Activated effector memory CD4-positive, alpha-beta T cell treated with Interleukin-2 at 50 U/mL for 16 hours (primary cell): Measurements from ENCODE around the gene PCA3.

Experiments
- DNase-seq: peaks from one replicate; pipeline ENCODE4 v3.0.0-alpha.2; 2020

PCA3 gene

DNA sequence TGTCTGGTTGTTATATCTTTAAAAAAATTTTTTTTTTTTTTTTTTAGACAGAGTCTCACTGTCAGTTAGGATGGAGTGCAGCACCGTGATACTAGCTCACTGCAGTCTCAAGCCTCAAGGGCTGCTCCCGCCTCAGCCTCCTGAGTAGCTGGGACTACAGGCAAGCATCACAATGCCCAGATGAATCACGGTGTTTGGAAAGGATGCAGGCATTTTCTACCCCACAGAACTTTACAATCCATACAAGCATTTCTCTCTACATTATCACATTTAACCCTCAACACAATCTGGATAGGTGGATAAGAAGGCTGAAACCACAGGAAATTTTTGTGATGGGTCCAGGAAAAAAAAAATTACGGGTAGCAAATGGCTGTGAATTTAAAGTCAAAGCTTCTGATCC is 5.8 kb upstream of the PCA3 start:
- DNase-seq, result no peak

DNA sequence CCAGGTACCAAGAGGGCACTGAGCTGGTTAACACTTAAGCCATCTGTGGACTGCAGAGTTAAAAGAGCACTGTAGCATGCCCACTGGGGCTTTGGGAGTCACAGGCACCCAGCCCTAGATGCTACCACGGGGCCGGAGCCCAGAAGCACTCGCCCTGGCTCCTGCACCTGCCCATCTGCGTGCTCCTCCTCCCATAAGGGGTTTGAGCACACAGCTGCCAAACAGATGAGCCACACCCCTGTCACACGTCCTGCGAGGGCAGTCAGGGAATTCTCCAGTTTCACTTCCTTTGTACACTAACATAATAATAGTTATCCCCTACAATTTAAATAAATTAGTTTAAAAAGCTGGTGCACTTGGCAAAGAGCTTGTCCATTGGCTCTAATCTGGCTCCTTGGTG is 4.5 kb upstream of the PCA3 start:
- DNase-seq, result no peak

DNA sequence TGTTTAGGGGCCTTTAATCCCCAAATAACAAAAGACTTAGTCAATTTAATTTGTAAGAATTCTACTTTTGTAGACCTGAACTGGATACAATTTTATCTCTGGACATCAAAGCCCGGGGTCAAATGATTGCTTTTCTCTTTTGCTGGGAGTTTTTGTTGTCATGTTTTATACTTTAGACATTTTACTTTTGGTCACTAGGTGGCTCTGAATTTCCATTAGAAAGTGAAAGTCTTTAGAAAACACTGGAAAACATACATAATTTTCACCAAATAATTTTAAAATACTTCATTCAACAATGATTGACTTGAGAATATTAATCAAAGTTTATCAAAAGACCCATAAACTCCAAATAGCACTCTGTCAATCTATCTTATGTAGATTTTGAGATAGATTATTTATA is 2.8 kb upstream of the PCA3 start:
- no peak for DNase-seq

DNA sequence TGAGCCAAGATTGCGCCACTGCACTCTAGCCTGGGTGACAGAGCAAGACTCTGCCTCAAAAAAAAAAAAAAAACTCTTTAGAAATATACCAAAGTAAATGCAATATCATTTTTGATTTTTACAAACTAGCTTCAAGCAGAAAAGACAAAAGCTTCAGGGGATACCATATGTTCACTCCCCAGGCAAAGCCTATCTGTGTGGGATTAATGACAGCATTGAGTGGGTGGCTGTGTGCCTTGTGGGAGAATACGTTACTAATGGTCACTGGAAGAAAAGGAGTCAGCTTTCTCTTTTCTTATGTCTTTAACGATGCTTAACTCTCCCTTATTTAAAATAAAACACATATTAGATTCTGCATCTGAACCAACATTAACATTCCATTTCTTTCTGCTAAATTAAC is 1.9 kb downstream of the PCA3 start:
- DNase-seq, result no peak

DNA sequence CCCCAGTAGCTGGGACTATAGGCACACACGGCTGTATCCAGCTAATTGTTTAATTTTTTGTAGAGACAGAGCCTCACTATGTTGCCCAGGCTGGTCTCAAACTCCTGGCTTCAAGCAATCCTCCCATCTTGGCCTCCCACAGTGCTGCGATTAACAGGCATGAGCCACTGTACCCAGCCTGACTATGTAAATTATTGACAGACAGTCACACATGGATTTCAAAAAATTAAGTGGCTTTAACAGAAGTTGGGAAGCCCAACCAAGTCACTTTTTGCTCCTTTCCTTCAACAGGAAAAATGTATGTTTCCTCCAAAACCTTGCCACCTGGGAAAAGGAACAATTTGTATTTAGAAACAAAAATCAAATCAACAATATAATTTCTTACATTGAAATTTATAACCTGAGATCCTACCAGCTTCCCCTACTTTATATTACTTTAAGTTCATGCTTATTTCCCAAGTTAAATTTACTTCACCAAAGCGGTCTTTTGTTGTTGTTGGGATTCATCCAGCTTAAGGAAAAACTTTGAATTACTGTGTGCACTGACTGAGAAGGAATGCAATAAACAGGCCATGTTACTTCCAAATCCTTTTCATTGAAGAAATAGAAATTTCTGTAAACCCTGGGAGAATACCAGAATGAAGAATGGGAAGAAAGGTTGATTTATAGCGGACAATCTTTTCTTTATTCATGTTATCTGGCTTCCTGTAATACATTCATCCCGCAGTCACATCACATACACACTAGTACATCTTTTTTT is 8.6 kb downstream of the PCA3 start:
- no peak for DNase-seq

DNA sequence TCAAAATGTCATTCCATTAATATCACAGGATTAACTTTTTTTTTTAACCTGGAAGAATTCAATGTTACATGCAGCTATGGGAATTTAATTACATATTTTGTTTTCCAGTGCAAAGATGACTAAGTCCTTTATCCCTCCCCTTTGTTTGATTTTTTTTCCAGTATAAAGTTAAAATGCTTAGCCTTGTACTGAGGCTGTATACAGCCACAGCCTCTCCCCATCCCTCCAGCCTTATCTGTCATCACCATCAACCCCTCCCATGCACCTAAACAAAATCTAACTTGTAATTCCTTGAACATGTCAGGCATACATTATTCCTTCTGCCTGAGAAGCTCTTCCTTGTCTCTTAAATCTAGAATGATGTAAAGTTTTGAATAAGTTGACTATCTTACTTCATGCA is 20.6 kb downstream of the PCA3 start:
- DNase-seq, result no peak

DNA sequence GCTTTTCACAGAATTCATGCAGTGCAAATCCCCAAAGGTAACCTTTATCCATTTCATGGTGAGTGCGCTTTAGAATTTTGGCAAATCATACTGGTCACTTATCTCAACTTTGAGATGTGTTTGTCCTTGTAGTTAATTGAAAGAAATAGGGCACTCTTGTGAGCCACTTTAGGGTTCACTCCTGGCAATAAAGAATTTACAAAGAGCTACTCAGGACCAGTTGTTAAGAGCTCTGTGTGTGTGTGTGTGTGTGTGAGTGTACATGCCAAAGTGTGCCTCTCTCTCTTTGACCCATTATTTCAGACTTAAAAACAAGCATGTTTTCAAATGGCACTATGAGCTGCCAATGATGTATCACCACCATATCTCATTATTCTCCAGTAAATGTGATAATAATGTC is 21.3 kb downstream of the PCA3 start:
- DNase-seq, result no peak

DNA sequence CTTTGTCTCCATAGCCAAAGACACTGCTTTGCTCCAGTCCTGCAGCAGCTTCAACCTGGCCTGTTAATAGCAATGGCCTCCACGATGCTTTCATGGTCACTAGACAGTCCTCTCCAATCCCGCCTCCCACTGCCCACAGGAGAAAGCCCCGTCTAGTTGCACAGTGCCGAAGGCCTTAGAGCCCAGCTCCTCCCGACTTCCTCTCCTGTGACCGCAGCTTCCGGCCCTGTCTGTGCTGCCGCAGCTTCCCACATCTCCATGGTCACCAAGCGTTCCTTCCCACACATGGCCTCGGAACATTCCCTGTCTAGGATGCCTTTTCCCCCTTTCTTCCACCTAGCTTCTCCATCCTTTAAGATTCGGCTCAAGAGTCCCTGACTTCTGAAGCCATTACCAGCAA is 23.4 kb downstream of the PCA3 start:
- DNase-seq, result no peak

DNA sequence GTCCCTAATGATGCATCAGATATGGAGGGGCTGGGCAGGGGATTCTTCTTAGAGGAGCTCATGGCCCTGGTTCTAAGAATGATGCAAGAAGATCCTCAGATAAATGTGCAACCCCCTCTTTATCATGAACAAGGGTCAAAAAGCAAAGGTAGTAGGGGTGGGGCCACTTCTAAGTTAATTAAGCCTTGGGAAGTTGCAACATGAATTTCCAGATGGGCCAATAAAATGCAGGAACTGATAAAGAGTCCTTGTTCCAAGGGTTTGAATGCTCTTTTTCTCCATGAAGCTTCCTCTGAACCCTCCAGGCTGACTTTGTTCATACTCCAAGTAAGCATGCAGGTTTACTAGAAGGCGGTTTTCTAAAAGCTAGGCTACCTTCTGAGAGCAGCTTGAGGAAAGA is 25.6 kb downstream of the PCA3 start:
- DNase-seq, result no peak

DNA sequence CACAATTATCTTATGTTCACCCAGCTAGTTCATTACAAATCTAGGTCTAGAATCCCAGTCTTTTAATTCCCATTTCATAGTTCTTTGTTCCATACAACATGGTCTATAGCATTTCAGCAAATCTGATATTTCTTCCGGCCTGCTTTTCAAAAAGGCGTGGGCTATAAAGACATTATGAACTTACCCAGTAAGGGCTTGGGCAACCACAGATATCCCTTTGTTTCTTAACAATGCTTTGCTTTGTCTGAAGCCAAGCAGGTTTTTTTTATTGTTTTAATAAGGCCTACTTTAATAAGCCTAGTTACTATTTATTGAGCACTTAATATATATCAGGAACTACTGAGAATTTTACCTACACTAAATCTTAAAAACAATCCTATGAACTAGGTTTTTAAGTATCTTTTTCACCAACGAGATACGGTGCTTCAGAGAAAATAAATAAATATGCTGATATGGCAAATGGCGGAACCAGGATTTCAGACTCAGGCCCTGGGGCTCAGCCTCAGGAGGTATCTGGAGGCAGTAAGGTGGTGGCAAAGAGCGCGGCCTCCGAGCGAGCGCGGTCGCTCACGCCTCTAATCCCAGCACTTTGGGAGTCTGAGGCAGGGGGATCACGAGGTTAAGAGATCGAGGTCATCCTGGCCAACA is 29.7 kb downstream of the PCA3 start:
- DNase-seq, result no peak

DNA sequence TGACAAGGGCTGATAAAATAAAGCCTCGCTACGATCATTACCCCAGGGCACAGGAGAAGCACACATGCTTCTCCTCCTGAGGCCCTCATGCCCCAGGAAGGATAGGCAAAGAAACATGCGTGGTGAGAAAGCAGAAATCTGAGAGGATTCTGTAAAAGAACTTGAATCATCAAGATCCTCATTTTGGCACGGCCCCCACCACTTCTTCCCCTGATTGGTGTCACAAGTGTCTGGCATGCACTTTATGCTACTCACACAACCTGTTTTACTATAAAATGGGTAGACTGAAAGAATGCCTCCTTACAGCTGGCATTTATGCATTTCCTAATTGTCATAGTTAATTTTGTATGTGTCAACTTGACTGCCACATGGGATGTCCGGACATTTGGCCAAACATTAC is 32.1 kb downstream of the PCA3 start:
- DNase-seq, result no peak

DNA sequence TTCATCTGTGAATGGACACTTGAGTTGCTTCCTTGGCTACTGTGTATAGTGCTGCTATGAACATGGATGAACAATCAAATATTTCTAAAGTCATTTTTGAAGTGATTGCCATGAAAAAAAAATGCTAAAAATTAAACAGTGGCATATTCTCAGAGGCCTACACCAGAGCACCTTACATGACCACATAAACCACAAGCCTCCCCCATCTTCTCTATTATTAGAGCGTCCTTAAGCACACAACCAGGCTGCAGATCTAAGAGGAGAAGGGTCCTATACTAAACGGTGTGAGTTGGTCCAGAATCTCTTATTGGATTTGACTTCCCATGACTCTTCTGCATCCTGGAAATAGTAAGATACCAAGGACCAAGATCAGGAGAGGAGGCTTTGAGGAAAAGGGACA is 34.3 kb downstream of the PCA3 start:
- no peak for DNase-seq

DNA sequence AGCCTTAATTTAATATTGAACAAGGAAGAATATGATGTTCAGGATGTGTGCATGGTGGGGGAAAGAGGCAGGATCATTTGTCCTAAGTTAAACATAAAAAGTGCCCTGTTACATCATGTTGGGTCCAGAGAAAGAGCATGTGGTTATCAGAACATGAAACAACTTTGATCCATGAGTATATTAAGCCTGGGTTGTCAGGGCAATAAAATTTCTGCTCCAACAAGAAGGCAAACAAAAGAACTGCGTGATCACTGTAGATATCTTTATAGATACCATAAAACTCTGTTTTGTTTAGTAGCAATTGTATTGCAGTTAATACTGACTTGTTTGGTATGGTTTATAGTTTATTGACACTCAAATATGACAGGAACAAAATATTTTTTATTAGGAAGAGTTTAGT is 35.2 kb downstream of the PCA3 start:
- no peak for DNase-seq

DNA sequence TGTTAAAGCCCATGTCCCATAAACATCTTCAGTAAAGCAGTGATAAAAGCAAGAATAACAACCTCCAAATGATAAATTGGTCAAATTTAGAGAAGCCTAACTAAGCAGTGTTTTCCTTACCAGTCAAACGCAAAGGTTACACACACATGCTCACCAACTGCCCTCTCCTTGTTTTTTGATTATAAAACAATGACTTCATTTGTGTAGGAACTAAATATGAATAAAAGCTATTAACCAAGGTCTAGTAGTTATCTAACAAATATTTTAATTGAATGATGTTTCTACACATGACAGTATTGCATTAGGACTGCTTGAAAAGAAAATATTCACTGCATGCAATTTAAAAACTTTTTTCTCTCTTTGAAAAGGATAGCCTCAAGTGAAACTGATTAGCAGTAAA is 36.7 kb downstream of the PCA3 start:
- no peak for DNase-seq

DNA sequence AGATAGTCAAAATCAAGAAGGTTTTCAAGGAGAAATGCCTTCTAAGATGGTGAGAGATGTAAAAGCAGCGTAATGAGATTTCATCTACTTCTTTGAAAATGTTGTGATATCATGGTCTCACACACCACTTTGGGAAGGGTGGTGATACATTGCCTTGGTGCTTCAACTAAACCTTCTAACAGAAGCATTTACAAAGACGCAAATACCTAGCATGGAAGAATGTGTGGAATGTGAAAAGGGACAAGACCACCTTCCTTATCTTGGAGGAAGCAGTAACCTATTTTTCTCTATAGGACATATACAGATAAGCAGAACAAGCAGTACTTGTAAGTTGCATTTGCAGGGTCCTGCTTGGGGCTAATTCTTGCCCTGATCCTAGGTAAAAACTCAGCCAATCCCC is 38.8 kb downstream of the PCA3 start:
- no peak for DNase-seq

DNA sequence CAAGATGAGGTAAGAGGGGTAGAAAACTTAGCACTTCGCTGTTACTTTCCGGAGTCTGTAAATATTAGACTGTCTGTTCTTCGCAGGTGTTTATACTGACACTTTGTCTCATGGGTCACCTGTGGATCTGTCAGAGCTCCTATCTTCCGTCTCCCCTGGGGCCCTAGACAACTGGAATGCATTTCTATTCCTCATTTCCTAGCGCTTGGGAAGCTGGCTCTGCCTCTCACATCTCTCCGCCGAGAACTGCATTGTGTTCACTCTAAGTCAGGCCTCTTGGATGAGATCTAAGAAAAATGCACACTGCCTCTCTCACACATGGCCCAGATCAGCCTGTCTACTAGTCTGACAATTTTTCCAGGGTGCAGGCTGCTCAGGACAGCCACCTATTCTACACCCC is 39.5 kb downstream of the PCA3 start:
- DNase-seq, result no peak

DNA sequence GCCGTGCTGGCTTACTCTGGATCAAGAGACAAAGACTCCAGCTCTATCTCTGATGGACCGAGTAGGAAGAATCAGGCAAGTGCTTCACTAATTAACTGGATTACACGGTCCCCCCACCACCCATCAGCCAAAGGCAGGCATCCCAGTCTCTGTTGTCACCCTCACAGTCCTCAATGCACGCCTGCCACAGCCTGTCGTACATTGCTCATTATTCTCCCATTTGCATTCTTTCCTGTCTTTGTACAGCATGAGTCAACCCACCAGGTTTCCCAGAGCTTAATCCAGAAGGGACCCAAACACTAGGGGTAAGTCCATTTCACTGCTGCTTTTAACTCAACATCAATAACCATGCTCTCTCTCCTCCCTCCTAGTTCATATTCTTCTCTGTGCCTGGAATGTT is 44.4 kb downstream of the PCA3 start:
- DNase-seq, result no peak

DNA sequence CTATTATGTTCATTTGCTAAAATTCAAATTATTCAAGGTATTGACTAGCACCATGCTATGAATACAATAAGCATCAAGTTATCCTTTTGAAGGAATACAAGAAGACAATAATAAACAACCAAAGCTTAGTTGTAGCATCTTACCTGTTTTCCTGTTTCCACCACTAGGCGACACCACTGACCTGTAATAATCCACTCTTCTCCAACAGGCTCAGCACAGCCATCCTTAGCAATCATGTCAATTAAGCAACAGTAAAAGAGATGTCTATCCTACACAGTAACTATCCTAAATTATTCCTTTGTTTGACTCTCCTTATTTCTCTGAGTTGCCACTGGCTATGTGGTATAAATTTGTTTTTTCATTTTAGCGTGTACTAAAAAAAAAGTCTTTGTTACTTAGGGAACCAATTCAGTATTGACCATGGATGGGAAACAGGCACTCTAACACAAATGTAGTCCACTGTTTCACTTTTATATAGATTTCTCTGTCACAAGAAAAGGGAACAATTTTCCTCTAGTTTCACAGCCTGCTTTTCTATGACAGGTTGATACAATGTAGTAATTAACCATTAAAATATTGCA is 46.2 kb downstream of the PCA3 start:
- DNase-seq, result no peak

DNA sequence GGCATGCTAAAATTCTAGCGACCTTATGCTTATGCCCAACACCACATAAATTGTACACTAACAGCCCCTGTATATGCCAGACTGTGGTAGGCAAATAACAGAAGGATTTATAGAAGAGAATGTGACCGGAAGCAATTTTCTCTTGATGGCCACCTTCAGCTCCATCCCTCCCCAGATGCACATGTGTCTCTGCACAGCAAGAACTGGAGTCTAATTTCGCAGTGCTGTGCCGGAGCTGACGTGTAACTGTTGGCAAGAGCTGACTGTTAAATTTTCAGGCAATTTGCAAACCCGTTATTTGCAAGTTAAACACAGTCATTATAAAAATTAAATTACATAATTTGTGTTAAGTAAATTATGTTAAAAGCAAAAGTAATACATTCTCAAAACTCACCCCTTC is 48.4 kb downstream of the PCA3 start:
- DNase-seq, result no peak

DNA sequence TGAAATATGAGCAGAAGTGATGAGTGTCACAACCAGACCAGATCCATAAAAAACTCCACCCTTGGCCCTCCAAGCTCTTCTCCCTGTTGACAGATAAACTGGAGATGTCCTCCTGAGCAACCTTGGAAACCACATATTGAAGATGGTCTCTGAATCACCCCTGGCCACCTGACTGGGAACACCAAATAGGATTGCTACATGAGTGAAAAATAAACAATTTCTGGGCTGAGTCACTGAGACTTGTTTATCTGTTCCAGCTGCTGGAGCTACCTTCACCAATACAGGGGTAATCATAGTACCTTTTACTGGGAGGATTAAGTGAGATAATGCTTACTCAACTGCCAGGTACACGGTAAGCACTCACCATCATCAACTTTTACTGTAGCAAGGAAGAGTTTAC is 53.3 kb downstream of the PCA3 start:
- DNase-seq, result no peak

DNA sequence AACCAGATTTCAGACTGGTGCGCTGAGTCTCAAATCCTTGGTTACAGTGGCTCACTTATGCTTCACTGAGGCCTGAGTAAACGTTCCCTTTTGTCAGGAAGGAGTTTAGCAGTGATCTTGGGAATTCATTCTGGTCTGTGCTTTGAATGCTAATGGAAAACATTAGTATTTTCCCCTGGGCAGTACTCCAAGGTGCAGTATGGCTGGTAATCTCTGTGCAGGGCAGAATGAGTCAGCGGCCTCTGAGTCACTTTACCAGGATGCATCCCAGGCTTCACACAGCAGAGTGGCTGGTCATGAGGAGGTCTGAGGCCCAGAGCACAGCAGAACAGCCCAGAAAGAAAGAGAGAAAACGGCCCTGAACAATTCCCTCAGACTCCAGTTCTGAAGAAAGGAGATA is 54.0 kb downstream of the PCA3 start:
- no peak for DNase-seq

DNA sequence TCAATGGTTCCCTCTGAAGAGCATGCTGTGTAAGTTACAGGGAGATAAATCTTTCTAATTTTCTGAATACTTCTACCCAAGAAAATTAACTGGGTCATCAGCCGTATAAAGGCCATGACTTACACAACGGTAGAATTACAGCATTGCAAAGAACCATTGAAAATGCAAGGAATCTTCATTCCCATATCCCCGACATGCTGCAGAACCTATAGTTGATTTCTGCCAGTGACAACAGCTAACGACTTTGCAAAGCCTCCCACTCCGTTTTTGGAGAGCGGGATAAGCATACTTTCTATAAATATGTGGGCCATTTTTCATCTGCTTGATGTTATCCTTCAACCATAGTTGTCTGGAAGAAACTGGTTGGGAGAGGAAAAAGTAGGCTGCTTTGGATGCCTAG is 56.2 kb downstream of the PCA3 start:
- no peak for DNase-seq

DNA sequence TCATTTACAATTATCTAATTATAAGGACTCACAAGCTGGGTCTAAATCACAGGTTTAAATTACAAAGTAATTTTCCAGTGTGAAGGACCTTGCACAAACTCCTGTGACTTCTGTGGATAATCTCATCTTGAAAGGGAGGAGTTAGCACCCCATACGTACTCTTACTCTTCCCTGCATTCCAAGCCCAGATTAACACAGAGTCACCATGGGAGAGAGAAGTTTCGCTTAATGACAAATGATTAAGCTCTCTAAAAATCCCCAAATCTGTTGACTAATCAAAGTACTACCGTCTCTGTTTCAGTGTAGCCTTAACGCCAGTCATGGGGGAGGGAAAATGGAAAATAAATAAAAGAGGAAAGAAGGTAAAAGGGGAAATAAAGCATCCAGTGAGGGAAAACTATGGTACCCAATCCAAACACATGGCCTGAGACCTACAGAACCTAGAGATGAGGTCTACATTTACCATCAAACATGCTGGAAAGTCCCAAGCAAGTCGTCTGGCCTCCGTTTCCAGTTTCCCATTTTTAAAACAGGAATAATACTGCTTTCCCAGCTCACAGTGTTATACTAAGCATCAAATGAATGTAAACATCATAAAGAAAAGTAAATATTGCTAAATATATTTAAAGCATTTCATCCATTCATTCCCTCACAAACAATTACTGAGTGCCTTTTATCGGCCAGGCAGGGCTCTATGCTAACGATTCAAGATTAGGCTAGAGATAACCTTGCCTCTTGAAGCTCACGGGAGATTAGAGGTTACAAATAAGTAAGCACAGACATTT is 63.2 kb downstream of the PCA3 start:
- no peak for DNase-seq

DNA sequence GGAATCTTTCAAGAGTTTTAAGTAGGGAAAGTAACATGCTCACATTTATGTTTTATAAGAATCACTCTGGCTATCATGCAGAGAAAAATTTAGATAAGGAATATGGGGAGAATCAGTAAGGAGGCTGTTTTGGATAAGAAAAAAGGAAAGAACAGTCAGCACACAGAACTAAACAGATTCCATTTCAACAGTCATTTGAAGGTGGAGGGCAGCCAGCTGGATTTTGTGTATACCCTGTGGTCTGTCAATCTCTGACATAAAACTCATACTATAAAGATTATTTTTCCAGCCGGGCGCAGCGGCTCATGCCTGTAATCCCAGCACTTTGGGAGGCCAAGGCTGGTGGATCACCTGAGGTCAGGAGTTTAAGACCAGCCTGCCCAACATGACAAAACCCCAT is 64.2 kb downstream of the PCA3 start:
- no peak for DNase-seq
